GM19099 (cell line): Measurements from ENCODE around the gene OSBPL10.

ENCODE experiments used
- POLR2A ChIP-seq: IDR thresholded peaks from 3 replicates; pipeline ENCODE4 v1.6.1; 2011; ENCODE audit warnings: low read depth; ENCODE audit not compliant: insufficient read length; ENCODE audit errors: extremely low read depth

Gene OSBPL10

DNA sequence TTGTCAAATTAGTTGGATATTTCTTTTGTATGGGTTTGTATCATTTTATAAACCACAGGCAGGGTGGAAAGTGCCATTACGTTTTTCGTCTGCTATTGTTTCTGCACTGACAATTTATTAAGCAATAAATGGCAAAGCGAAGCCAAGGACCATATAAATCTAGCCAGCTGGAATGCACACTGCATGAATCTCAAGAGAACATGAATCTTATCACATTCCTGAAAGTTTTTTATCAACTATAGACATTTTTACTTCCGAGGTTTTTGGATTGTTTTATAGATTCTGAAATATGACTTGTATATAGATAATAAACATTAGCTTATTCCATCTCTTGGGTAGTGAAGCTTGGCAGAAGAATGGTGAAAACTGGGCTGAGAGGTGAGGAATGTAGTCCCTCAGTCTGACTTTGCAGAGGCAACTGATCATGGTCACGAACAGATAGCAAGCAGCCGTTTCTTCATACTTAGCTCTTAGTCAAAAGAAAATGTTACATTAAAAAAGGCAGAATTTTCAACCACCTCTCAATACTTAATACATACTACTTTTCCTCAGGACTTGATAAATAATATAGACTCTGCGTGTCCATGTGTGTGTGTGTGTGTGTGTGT lies 102.7 kb downstream of the OSBPL10 start:
- no peak for TF ChIP-seq POLR2A

DNA sequence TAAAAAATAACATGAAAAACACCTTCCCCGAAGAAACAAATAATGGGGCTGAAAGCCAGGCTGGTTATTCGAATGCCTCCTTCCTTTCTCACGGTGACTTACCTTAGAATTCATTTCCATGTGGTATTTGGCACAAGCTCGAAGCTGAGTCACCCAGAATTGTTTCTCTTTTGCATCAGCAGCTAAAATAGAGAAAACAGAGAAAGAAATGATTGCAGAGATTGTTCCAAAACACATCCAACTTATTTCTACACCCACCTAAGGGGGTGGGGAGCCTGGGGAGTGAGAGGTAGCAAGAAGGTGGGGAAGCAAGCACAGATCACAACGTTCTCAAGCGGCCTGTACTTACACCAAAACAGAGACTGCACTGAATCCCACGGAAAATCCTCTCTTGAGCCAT lies 104.7 kb downstream of the OSBPL10 start:
- TF ChIP-seq POLR2A: no peak

- no peak for TF ChIP-seq POLR2A
These were observed 105.6 kb downstream of the OSBPL10 start for GRCh38 chr3:31875437-31875836.

DNA sequence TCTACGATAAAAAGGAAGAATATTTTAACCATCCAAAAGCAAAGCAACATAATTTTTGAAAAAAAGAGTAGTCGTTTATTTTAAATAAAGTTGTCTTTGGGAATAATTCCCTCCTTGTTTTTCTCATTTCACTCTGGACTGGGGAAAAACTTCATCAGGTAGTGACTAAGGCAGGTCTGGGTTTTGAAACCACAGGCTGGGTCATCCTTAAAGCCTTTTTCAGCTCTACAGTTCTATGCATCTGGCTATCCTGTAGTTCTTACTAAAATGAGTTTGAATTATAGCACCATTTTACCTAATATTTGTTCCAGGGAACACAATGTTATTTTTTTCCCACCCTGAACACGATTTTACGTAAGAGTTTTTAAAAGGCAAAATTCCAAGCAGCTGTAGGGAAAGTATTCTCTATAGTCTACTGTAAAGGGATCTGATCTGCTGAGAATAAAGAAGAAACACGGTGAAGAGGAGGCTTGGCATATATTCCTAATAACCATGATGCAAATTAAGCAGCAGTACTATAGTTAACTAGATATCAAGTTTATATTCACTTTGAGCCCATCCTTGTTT lies 107.7 kb downstream of the OSBPL10 start:
- no peak for TF ChIP-seq POLR2A

GRCh38 chr3:31871939-31872507 lies 109.0 kb downstream of the OSBPL10 start:
- TF ChIP-seq POLR2A: no peak

GRCh38 chr3:31868236-31868635 lies 112.8 kb downstream of the OSBPL10 start:
- no peak for TF ChIP-seq POLR2A

DNA sequence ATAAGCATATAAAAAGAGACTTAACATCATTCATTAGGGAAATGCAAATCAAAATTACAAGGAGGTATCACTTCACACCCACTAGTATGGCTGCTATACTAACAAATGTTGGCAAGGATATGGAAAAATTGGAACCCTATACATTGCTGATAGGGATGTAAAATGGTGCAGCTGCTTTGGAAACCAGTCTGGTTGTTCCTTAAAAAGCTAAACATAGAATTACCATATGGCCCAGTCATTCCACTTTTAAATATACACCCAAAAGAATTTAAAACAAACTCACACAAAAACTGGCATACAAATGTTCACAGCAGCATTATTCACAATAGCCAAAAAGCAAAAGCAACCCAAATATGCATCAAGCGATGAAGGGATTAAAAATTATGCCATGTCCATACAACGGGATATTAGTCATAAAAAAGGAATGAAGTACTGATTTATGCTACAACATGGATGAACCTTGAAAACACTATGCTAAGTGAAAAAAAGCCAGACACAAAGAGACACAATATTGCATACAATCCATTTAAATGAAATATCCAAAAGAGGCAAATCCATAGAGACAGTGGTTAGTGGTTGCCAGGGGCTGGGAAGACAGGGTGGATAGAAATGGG lies 118.3 kb downstream of the OSBPL10 start:
- no peak for TF ChIP-seq POLR2A

- no peak for TF ChIP-seq POLR2A
These were observed 119.2 kb downstream of the OSBPL10 start for GRCh38 chr3:31861826-31862225.

DNA sequence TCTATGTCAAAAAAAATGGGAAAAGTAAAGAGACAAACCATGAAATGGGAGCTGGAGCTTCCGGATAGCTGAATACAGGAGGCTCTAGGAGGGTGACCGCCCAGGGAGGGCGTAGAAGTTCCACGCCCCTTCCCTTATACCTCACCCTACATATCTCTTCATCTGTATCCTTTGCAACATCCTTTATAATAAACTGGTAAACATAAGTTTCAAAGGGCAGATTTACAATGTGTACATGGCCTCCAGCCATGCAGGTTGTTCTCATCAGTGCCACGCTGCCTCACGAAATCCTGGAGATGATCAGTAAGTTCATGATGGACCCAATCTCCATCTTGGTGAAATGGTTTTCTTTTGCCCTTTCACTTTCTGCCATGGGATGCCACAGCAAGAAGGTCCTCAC lies 121.8 kb downstream of the OSBPL10 start:
- no peak for TF ChIP-seq POLR2A

- TF ChIP-seq POLR2A: no peak
These were observed 122.6 kb downstream of the OSBPL10 start for GRCh38 chr3:31858439-31858838.

DNA sequence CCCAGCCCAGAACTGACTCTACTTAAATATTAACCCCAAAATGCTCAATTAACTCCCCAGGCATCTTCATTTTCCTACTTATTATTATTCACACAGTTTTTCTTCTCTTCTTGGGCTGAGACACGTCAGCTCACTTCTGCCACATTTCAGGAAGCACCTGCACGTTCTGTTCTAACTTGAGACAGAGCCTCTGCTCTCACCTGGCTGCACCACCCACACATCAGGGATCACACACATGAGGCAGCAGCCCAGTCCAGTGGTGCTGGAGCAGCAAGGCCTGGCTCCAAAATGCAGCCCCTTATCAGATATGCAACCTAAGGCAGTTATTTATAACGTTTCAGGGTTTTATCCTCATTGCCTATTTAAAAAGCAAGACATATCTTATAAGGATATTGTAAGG lies 127.5 kb downstream of the OSBPL10 start:
- TF ChIP-seq POLR2A: no peak

DNA sequence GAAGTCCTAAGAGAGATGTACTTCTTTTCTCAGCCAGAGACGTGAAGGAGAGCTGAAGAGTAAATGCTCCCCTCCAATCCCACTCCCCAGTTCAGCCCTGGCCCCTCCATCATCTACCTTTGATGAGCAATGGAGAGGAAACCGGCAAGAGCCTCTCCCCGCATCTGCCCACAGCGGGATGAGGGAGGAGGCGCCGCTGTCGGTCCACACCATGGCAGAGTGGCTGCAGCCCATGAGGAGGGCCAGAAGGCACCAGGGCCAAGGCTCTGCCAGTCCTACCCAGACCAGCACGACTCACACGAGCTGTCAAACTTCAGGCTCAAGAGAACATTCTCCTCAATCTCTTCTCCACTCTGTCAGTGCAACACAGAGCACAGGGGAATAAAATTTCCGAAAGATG lies 129.8 kb downstream of the OSBPL10 start:
- no peak for TF ChIP-seq POLR2A

DNA sequence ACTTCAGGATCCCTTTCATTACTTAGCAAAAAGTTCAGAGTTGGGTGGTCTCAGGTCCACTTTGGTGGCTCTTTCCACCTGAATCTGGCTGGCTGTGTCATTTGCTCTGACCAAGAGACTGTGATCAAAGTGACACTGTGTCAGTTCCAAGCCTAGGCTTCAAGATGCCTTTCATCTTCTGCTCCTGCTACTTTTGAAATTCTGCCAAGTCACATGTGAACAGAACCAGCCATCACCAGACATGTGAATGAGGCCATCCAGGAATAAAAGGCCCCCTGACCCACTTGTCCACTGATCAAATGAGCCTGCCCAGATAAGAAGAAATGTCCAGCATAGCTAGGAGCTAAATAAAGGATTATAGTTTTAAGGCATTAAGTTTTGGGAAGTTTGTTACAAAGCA lies 132.2 kb downstream of the OSBPL10 start:
- no peak for TF ChIP-seq POLR2A

DNA sequence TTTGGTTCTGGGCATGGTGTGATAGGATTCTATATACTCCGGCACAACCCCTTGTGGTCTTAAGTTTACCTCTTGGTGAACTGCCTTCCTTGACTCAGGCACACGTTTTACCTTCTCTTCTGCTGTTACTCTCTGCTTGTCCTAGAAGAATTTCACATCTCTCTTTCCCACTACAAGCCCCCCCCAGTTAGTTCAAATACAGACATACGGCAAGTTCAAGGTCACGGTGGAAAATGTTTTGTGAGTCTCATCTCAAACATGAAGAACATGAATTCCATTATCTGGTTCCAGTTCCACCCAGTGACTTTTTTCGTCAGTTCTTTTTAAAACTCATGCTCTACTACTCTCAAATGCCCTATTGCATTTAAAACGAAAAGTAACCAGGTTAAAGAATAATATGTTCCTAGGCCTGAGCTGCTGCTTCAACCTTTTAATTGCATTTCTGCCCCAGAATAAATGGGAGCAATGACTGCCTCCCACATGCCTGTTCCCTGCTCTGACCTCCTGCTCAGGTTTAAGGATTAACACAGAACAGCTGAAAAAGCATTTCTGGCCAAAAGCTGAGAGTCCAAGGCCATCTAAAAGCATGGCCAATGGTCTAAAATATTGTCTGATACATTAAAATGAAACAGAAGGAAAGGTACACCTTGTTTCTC lies 132.8 kb downstream of the OSBPL10 start:
- no peak for TF ChIP-seq POLR2A

DNA sequence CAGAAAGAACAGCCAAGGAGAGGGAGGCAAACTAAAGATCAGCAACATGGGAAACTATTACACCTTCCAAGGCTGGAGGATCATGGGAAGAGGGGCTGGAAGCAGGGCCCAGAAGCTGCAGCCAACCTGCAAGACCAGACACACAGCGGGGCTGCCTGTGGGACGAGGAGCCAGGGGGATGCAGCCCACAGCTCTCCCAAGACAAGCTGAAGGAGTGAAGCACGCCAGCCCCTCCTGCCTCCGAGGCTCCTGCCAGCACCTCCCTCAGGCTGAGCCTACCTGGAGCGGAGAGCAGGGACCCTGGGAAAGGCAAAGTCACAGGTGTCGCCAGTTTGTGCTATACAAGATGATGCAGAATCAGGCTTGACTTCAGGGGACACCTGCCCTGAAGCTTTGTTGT lies 133.3 kb downstream of the OSBPL10 start:
- TF ChIP-seq POLR2A: no peak

DNA sequence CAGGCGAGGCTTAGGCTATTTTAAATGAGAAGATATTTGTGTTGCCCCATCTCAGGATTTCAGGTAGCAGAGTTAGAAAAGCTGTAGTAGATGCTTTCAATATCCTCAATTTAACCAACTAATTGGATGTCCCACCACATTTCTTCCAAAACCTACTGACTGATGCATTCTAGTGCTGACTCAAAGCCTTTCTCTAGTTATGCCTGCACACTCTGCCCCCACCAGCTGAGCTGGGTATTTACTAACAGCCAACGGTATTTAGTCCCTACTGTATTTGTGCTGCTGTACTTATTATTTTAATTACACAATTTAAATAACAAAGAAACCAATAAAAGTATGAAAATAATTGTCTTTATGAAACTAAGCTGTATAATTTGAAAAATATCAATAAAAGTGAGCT lies 139.5 kb downstream of the OSBPL10 start:
- no peak for TF ChIP-seq POLR2A
